ENCODE data around the gene CHP1. TPM values are rescaled to one million over a fixed set of nuclear protein-coding genes. Genes with fewer than 3 reads are reported as not detected.
"Not testable (repeated sequence)": the region's sequence is repeated elsewhere in the genome, so short reads cannot be mapped to it uniquely, and the experiment has no call there.

Gene CHP1
- total RNA-seq, 2 donors from 2014 or later, result 65.3 to 115 TPM

GRCh38 chr15:41235929-41236328 lies 4.9 kb downstream of the CHP1 start:
- H3K27ac ChIP-seq, result no peak overlapping the region
- no peak for ATAC-seq (ENCODE audit: insufficient number of reproducible peaks, low FRiP score, low read depth)
- no peak overlapping the region for H3K4me3 ChIP-seq
- no peaks in the 10 kb centered on the region for H3K36me3 ChIP-seq
- no peaks in the 10 kb centered on the region for H3K27me3 ChIP-seq (replicated peaks; ENCODE audit: insufficient read depth)
- TF ChIP-seq CTCF (IDR thresholded peaks at IDR 0.05), result no peak
- peaks cover 12 to 15% of the 10 kb centered on the region in 2 donors for H3K4me1 ChIP-seq (ENCODE audit: control insufficient read depth in 1 of 2, low read depth in 2 of 2)
- no peaks in the 10 kb centered on the region for H3K9me3 ChIP-seq
- no peak for DNase-seq (ENCODE audit: low spot score)

GRCh38 chr15:41238100-41238499 lies 7.0 kb downstream of the CHP1 start:
- DNase-seq (ENCODE audit: low spot score), result no peak
- TF ChIP-seq CTCF (IDR thresholded peaks at IDR 0.05), result no peak
- no peak overlapping the region for H3K4me3 ChIP-seq

GRCh38 chr15:41241221-41241964 lies 10.3 kb downstream of the CHP1 start:
- H3K4me1 ChIP-seq (ENCODE audit: control insufficient read depth in 1 of 2, low read depth in 2 of 2), result no peaks in the 10 kb centered on the region
- no peaks in the 10 kb centered on the region for H3K27me3 ChIP-seq (replicated peaks; ENCODE audit: insufficient read depth)
- no peak overlapping the region for H3K27ac ChIP-seq
- H3K4me3 ChIP-seq, result no peak overlapping the region
- peaks cover 6% of the 10 kb centered on the region for H3K36me3 ChIP-seq
- no peak for DNase-seq (ENCODE audit: low spot score)
- H3K9me3 ChIP-seq, result no peaks in the 10 kb centered on the region
- ATAC-seq (ENCODE audit: insufficient number of reproducible peaks, low FRiP score, low read depth), result no peak
- no peak for TF ChIP-seq CTCF (IDR thresholded peaks at IDR 0.05)

More at GRCh38 chr15:41238100-41238499, 7.0 kb downstream of the CHP1 start:
- H3K27ac ChIP-seq, result no peak overlapping the region
- no peak for ATAC-seq (ENCODE audit: insufficient number of reproducible peaks, low FRiP score, low read depth)
- no peaks in the 10 kb centered on the region for H3K36me3 ChIP-seq
- H3K9me3 ChIP-seq, result no peaks in the 10 kb centered on the region
- peaks cover under 1 to 4% of the 10 kb centered on the region in 2 donors for H3K4me1 ChIP-seq (ENCODE audit: control insufficient read depth in 1 of 2, low read depth in 2 of 2)
- H3K27me3 ChIP-seq (replicated peaks; ENCODE audit: insufficient read depth), result no peaks in the 10 kb centered on the region

- not testable (repeated sequence) for ATAC-seq (ENCODE audit: insufficient number of reproducible peaks, low FRiP score, low read depth); H3K36me3 ChIP-seq; H3K4me1 ChIP-seq (ENCODE audit: control insufficient read depth in 1 of 2, low read depth in 2 of 2); H3K4me3 ChIP-seq; H3K9me3 ChIP-seq; DNase-seq (ENCODE audit: low spot score); H3K27me3 ChIP-seq (replicated peaks; ENCODE audit: insufficient read depth); H3K27ac ChIP-seq
Measured at GRCh38 chr15:41250745-41251144, 19.7 kb downstream of the CHP1 start.

GRCh38 chr15:41251411-41251810 lies 20.3 kb downstream of the CHP1 start:
- H3K9me3 ChIP-seq, result no peaks in the 10 kb centered on the region
- no peak overlapping the region for H3K4me3 ChIP-seq
- no peak overlapping the region for H3K27ac ChIP-seq
- H3K4me1 ChIP-seq (ENCODE audit: control insufficient read depth in 1 of 2, low read depth in 2 of 2), result no peaks in the 10 kb centered on the region
- ATAC-seq (ENCODE audit: insufficient number of reproducible peaks, low FRiP score, low read depth) (no peak), DNase-seq (ENCODE audit: low spot score) (no peak)
- H3K27me3 ChIP-seq (replicated peaks; ENCODE audit: insufficient read depth), result no peaks in the 10 kb centered on the region
- H3K36me3 ChIP-seq, result no peaks in the 10 kb centered on the region
- no peak for TF ChIP-seq CTCF (IDR thresholded peaks at IDR 0.05)

GRCh38 chr15:41254560-41254959 lies 23.5 kb downstream of the CHP1 start:
- TF ChIP-seq CTCF (IDR thresholded peaks at IDR 0.05), result no peak
- peaks cover 4% of the 10 kb centered on the region for H3K36me3 ChIP-seq
- H3K4me3 ChIP-seq, result no peak overlapping the region

More at GRCh38 chr15:41254560-41254959, 23.5 kb downstream of the CHP1 start:
- H3K4me1 ChIP-seq (ENCODE audit: control insufficient read depth in 1 of 2, low read depth in 2 of 2), result no peaks in the 10 kb centered on the region
- no peak overlapping the region for H3K27ac ChIP-seq
- H3K27me3 ChIP-seq (replicated peaks; ENCODE audit: insufficient read depth), result no peaks in the 10 kb centered on the region
- DNase-seq (ENCODE audit: low spot score), result no peak
- no peaks in the 10 kb centered on the region for H3K9me3 ChIP-seq
- ATAC-seq (ENCODE audit: insufficient number of reproducible peaks, low FRiP score, low read depth), result no peak

Data from thoracic aorta (tissue), 2 donors.